ENCODE data around the gene SRD5A2. TPM values are rescaled to one million over a fixed set of nuclear protein-coding genes. Genes with fewer than 3 reads are reported as not detected.
A peak's percentile ranks its signal among the peaks of the same experiment; 100 is the strongest.

Gene SRD5A2, protein sequence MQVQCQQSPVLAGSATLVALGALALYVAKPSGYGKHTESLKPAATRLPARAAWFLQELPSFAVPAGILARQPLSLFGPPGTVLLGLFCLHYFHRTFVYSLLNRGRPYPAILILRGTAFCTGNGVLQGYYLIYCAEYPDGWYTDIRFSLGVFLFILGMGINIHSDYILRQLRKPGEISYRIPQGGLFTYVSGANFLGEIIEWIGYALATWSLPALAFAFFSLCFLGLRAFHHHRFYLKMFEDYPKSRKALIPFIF
- total RNA-seq, result 10 to 100 TPM in 1 of 2 donors, not detected in 1; 23.3 TPM
- polyA plus RNA-seq, result 1 to 10 TPM; 2.3 to 2.9 TPM

DNA sequence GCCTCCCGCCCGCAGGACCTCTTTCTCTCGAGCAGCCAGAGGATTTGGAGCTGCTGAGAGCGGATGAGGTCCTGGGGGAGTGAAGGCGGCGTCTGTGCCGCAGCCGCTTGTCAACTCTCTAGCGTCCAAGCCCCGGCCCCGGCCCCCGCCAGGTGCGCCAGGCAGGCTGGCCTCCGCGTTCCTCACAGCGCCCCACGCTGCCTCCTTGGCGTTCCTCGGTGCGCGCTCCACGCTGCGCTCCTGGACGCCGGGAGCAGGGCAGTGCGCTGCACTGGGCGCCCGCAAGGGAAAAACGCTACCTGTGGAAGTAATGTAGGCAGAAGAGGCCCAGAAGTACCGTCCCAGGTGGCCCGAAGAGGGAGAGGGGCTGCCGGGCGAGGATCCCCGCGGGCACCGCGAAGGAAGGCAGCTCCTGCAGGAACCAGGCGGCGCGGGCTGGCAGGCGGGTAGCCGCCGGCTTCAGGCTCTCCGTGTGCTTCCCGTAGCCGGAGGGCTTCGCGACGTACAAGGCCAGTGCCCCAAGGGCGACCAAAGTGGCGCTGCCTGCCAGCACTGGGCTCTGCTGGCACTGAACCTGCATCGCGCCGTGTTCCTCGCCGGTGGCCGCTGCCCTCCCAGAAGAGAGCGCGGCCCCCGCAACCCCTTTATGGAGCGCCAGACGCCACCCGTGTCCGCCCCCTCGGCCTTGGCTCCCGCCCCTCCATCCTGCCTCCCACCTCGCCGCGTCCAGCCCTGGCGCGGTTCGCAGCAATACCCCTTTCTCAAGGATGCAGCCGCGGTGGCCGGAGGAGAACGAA lies at the start of gene SRD5A2:
Gene SRD5A2 (minus strand): TSS at position 618 of the 797 bp plus-strand sequence. CDS start 38 bp downstream, at position 580.
- Histone ChIP-seq H3K27ac (ENCODE audit: low read depth in 1 of 2, low read length in 2 of 2) (peak within 1 kb of the TSS; percentile 80 to 93), H3K4me1 (ENCODE audit: control insufficient read depth in 4 of 4, insufficient read depth in 4 of 4, low read length in 3 of 4) (peaks cover 0 to 7% (median 3%) of the 10 kb centered on the region in 4 donors), H3K36me3 (ENCODE audit: control insufficient read depth in 4 of 4, insufficient read depth in 3 of 4, low read depth in 1 of 4, low read length in 3 of 4) (no peaks in the 10 kb centered on the region), H3K9ac (ENCODE audit: low read depth in 1 of 2, low read length in 2 of 2) (peak within 1 kb of the TSS; percentile 58 to 69), H3K9me3 (ENCODE audit: control insufficient read depth in 4 of 4, low read length in 3 of 4) (no peaks in the 10 kb centered on the region), H3K27me3 (ENCODE audit: control insufficient read depth in 4 of 4, insufficient read depth in 4 of 4, low read length in 3 of 4) (no peaks in the 10 kb centered on the region), H3K4me3 (ENCODE audit: low read depth in 1 of 3, low read length in 3 of 3) (peak within 1 kb of the TSS; percentile 41 to 80 (median 54))
- WGBS, result 4% methylated on average over 76 of the region's 76 CpGs
- DNase-seq (ENCODE audit: low spot score), result no peak
- no peak for TF ChIP-seq FOXA2 (IDR thresholded peaks at IDR 0.05)
- TF ChIP-seq SP1 (IDR thresholded peaks at IDR 0.05), result no peak
- TF ChIP-seq FOXA1 (IDR thresholded peaks at IDR 0.05), result no peak

DNA sequence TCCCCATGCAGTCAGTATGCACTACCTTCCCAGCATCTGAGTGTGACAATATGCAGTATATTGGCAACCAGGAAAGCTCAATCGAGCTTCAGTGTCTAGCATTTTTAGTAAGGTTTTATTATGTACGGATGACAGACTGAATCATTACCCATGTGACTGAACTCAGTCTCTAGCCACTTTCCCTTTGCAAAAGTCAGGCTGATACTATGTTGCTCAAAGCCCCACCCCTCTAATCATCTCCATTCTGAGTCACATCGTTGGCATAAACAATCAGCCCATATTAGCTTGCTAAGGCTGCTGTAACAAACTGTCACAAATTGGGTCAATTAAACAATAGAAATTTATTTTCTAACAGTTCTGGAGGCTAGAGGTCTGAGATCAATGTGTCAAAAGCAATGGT lies 25.8 kb upstream of the SRD5A2 start:
- TF ChIP-seq, protein P1, sequence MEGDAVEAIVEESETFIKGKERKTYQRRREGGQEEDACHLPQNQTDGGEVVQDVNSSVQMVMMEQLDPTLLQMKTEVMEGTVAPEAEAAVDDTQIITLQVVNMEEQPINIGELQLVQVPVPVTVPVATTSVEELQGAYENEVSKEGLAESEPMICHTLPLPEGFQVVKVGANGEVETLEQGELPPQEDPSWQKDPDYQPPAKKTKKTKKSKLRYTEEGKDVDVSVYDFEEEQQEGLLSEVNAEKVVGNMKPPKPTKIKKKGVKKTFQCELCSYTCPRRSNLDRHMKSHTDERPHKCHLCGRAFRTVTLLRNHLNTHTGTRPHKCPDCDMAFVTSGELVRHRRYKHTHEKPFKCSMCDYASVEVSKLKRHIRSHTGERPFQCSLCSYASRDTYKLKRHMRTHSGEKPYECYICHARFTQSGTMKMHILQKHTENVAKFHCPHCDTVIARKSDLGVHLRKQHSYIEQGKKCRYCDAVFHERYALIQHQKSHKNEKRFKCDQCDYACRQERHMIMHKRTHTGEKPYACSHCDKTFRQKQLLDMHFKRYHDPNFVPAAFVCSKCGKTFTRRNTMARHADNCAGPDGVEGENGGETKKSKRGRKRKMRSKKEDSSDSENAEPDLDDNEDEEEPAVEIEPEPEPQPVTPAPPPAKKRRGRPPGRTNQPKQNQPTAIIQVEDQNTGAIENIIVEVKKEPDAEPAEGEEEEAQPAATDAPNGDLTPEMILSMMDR (IDR thresholded peaks at IDR 0.05; ENCODE audit: low read depth, low read length, missing input control), result no peak
- WGBS, result 83% methylated on average over 3 of the region's 3 CpGs
- H3K36me3 ChIP-seq (ENCODE audit: control insufficient read depth in 4 of 4, insufficient read depth in 3 of 4, low read depth in 1 of 4, low read length in 3 of 4), result no peaks in the 10 kb centered on the region
- no peaks in the 10 kb centered on the region for H3K27me3 ChIP-seq (ENCODE audit: control insufficient read depth in 4 of 4, insufficient read depth in 4 of 4, low read length in 3 of 4)
- peaks cover 0 to 15% (median 3%) of the 10 kb centered on the region in 4 donors for H3K9me3 ChIP-seq (ENCODE audit: control insufficient read depth in 4 of 4, low read length in 3 of 4)
- H3K4me1 ChIP-seq (ENCODE audit: control insufficient read depth in 4 of 4, insufficient read depth in 4 of 4, low read length in 3 of 4), result no peaks in the 10 kb centered on the region
- no peak for DNase-seq (ENCODE audit: low spot score)
- no peak overlapping the region for H3K9ac ChIP-seq (ENCODE audit: low read depth in 1 of 2, low read length in 2 of 2)
- H3K27ac ChIP-seq (ENCODE audit: low read depth in 1 of 2, low read length in 2 of 2), result no peak overlapping the region
- no peak overlapping the region for H3K4me3 ChIP-seq (ENCODE audit: low read depth in 1 of 3, low read length in 3 of 3)

DNA sequence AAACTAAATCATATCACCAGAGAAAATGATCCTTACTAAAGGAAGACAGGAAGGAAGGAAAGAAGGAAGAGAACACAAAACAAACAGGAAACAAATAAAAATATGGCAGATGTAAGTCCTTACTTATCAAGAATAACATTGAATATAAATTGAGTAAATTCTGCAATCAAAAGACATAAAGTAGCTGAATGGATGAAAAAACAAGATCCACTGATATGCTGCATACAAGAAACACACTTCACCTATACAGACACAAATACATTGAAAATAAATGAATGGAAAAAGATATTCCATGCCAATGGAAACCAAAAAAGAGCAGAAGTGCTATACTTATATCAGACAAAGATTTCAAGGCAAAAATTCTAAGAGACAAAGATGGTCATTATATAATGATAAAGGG lies 18.0 kb upstream of the SRD5A2 start:
- no peak for DNase-seq (ENCODE audit: low spot score)
- Histone ChIP-seq H3K36me3 (ENCODE audit: control insufficient read depth in 4 of 4, insufficient read depth in 3 of 4, low read depth in 1 of 4, low read length in 3 of 4) (no peaks in the 10 kb centered on the region), H3K9me3 (ENCODE audit: control insufficient read depth in 4 of 4, low read length in 3 of 4) (peaks cover 0 to 5% (median 1%) of the 10 kb centered on the region in 4 donors), H3K4me3 (ENCODE audit: low read depth in 1 of 3, low read length in 3 of 3) (no peak overlapping the region), H3K27ac (ENCODE audit: low read depth in 1 of 2, low read length in 2 of 2) (no peak overlapping the region), H3K4me1 (ENCODE audit: control insufficient read depth in 4 of 4, insufficient read depth in 4 of 4, low read length in 3 of 4) (no peaks in the 10 kb centered on the region), H3K9ac (ENCODE audit: low read depth in 1 of 2, low read length in 2 of 2) (no peak overlapping the region), H3K27me3 (ENCODE audit: control insufficient read depth in 4 of 4, insufficient read depth in 4 of 4, low read length in 3 of 4) (no peaks in the 10 kb centered on the region)
- TF ChIP-seq RXRA (IDR thresholded peaks at IDR 0.05), result no peak
- no peak for TF ChIP-seq JUND (IDR thresholded peaks at IDR 0.05)

DNA sequence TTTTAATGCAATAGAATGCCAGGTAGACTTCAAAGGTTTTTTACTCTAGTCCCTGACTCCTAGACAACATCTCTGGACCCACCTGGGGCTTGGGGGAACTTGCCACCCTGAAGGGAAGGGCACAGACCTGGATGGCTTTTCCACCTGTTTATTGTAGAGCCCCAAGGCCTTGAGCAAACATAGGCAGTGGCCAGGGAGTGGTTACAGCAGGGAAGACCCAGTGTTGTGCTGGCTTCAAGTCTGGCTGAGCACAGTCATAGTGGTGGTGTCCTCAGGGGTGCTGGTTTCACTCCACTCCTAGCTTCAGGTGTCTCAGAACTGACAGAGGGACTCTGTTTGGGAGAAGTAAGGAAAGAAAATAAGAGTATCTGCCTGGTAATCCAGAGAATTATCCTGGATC lies 5.5 kb upstream of the SRD5A2 start:
- Histone ChIP-seq H3K36me3 (ENCODE audit: control insufficient read depth in 4 of 4, insufficient read depth in 3 of 4, low read depth in 1 of 4, low read length in 3 of 4) (peaks cover 0 to 6% (median 0%) of the 10 kb centered on the region in 4 donors), H3K27me3 (ENCODE audit: control insufficient read depth in 4 of 4, insufficient read depth in 4 of 4, low read length in 3 of 4) (no peaks in the 10 kb centered on the region), H3K4me1 (ENCODE audit: control insufficient read depth in 4 of 4, insufficient read depth in 4 of 4, low read length in 3 of 4) (peaks cover 0 to 2% (median 0%) of the 10 kb centered on the region in 4 donors), H3K4me3 (ENCODE audit: low read depth in 1 of 3, low read length in 3 of 3) (no peak overlapping the region), H3K9me3 (ENCODE audit: control insufficient read depth in 4 of 4, low read length in 3 of 4) (no peaks in the 10 kb centered on the region), H3K9ac (ENCODE audit: low read depth in 1 of 2, low read length in 2 of 2) (no peak overlapping the region), H3K27ac (ENCODE audit: low read depth in 1 of 2, low read length in 2 of 2) (no peak overlapping the region)
- no peak for TF ChIP-seq GABPA (IDR thresholded peaks at IDR 0.05 in 1 of 2, conservative IDR thresholded peaks at IDR 0.05 in 1 of 2)
- no peak for TF ChIP-seq FOXA1 (IDR thresholded peaks at IDR 0.05)
- TF ChIP-seq SP1 (IDR thresholded peaks at IDR 0.05), result no peak
- no peak for TF ChIP-seq RXRA (IDR thresholded peaks at IDR 0.05)
- no peak for TF ChIP-seq FOXA2 (IDR thresholded peaks at IDR 0.05)
- TF ChIP-seq, protein P2, sequence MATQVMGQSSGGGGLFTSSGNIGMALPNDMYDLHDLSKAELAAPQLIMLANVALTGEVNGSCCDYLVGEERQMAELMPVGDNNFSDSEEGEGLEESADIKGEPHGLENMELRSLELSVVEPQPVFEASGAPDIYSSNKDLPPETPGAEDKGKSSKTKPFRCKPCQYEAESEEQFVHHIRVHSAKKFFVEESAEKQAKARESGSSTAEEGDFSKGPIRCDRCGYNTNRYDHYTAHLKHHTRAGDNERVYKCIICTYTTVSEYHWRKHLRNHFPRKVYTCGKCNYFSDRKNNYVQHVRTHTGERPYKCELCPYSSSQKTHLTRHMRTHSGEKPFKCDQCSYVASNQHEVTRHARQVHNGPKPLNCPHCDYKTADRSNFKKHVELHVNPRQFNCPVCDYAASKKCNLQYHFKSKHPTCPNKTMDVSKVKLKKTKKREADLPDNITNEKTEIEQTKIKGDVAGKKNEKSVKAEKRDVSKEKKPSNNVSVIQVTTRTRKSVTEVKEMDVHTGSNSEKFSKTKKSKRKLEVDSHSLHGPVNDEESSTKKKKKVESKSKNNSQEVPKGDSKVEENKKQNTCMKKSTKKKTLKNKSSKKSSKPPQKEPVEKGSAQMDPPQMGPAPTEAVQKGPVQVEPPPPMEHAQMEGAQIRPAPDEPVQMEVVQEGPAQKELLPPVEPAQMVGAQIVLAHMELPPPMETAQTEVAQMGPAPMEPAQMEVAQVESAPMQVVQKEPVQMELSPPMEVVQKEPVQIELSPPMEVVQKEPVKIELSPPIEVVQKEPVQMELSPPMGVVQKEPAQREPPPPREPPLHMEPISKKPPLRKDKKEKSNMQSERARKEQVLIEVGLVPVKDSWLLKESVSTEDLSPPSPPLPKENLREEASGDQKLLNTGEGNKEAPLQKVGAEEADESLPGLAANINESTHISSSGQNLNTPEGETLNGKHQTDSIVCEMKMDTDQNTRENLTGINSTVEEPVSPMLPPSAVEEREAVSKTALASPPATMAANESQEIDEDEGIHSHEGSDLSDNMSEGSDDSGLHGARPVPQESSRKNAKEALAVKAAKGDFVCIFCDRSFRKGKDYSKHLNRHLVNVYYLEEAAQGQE (IDR thresholded peaks at IDR 0.05), result no peak
- TF ChIP-seq, protein P3, sequence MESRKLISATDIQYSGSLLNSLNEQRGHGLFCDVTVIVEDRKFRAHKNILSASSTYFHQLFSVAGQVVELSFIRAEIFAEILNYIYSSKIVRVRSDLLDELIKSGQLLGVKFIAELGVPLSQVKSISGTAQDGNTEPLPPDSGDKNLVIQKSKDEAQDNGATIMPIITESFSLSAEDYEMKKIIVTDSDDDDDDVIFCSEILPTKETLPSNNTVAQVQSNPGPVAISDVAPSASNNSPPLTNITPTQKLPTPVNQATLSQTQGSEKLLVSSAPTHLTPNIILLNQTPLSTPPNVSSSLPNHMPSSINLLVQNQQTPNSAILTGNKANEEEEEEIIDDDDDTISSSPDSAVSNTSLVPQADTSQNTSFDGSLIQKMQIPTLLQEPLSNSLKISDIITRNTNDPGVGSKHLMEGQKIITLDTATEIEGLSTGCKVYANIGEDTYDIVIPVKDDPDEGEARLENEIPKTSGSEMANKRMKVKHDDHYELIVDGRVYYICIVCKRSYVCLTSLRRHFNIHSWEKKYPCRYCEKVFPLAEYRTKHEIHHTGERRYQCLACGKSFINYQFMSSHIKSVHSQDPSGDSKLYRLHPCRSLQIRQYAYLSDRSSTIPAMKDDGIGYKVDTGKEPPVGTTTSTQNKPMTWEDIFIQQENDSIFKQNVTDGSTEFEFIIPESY (IDR thresholded peaks at IDR 0.05), result no peak
- DNase-seq (ENCODE audit: low spot score), result no peak
